IMR-90 (cell line): ENCODE measurements around the gene SMTNL1. TPM values are rescaled to one million over a fixed set of nuclear protein-coding genes. Genes with fewer than 3 reads are reported as not detected.

Source experiments
- ATAC-seq: fragments of 200-7000 bp; cut with Tn5 transposase; 2 replicates; pipeline ENCODE4 v1.9.1; 2020; ENCODE audit warnings: low read depth, mild to moderate bottlenecking, moderate library complexity
- BruUV-seq: library from RNA; stranded (reverse); fragments of 400-500 nt; replicated peaks from 2 replicates; lab custom pipeline; 2021; lab: Mats Ljungman, UMichigan
- CTCF ChIA-PET: fragments of 300-600 bp; formaldehyde crosslinking; extraction: SDS; loops from one replicate; lab custom pipeline; 2021; ENCODE audit warnings: antibody characterized with exemption; lab: Yijun Ruan, JAX
- POLR2A ChIA-PET: fragments of 300-600 bp; sonication (Branson Sonifier 250); formaldehyde crosslinking; loops from one replicate; lab custom pipeline; 2022; ENCODE audit warnings: antibody characterized with exemption; ENCODE audit not compliant: unreplicated experiment; lab: Charles Lee
- DNase-seq: peaks from one replicate; pipeline ENCODE4 v3.0.0; 2013
- H2AFZ ChIP-seq: replicated peaks from 2 replicates; pipeline ENCODE3; 2013; ENCODE audit warnings: low read length, mild to moderate bottlenecking; ENCODE audit not compliant: poor library complexity
- H2AK5ac ChIP-seq: 2 replicates; pipeline ENCODE4 v1.6.1; 2013; ENCODE audit warnings: low read depth, low read length, inconsistent platforms
- H2AK9ac ChIP-seq: replicated peaks from 2 replicates; pipeline ENCODE3; 2013; ENCODE audit warnings: mild to moderate bottlenecking, low read depth, low read length, moderate library complexity; ENCODE audit not compliant: poor library complexity
- H2BK120ac ChIP-seq: 2 replicates; pipeline ENCODE4 v1.6.1; 2013; ENCODE audit warnings: low read depth, low read length, inconsistent platforms
- H2BK15ac ChIP-seq: 3 replicates; pipeline ENCODE4 v1.6.1; 2013; ENCODE audit warnings: low read depth, low read length, inconsistent platforms
- H2BK20ac ChIP-seq: 2 replicates; pipeline ENCODE4 v1.6.1; 2013; ENCODE audit warnings: low read depth, mild to moderate bottlenecking, inconsistent platforms, low read length, moderate library complexity
- H2BK5ac ChIP-seq: 2 replicates; pipeline ENCODE4 v1.6.1; 2013; ENCODE audit warnings: mild to moderate bottlenecking, low read depth, low read length, inconsistent platforms; ENCODE audit not compliant: poor library complexity, severe bottlenecking
- H3K14ac ChIP-seq: replicated peaks from 2 replicates; pipeline ENCODE4 v1.6.1; 2013; ENCODE audit warnings: low read depth, low read length, inconsistent platforms
- H3K18ac ChIP-seq: 2 replicates; pipeline ENCODE4 v1.6.1; 2013; ENCODE audit warnings: low read depth, low read length, control low read depth
- H3K23ac ChIP-seq: 2 replicates; pipeline ENCODE4 v1.6.1; 2013; ENCODE audit warnings: low read depth, low read length, inconsistent platforms
- H3K27ac ChIP-seq: 2 replicates; pipeline ENCODE4 v1.5.1; 2013; ENCODE audit warnings: mild to moderate bottlenecking, control low read depth, low read length; ENCODE audit not compliant: insufficient read depth
- H3K27me3 ChIP-seq: 2 replicates; pipeline ENCODE4 v1.6.1; 2013; ENCODE audit warnings: low read length; ENCODE audit not compliant: control insufficient read depth, insufficient read depth
- H3K36me3 ChIP-seq: 2 replicates; pipeline ENCODE4 v1.6.1; 2013; ENCODE audit warnings: low read length, mixed read lengths; ENCODE audit not compliant: control insufficient read depth, insufficient read depth
- H3K4ac ChIP-seq: 2 replicates; pipeline ENCODE4 v1.6.1; 2013; ENCODE audit warnings: low read depth, low read length, inconsistent platforms
- H3K4me1 ChIP-seq: 2 replicates; pipeline ENCODE4 v1.6.1; 2013; ENCODE audit warnings: low read length, mixed read lengths; ENCODE audit not compliant: control insufficient read depth, insufficient read depth
- H3K4me2 ChIP-seq: 2 replicates; pipeline ENCODE4 v1.6.1; 2013; ENCODE audit warnings: low read depth, mild to moderate bottlenecking, control low read depth, low read length, moderate library complexity
- H3K4me3 ChIP-seq: 2 replicates; pipeline ENCODE4 v1.5.1; 2013; ENCODE audit warnings: low read depth, mild to moderate bottlenecking, control low read depth, low read length, moderate library complexity; ENCODE audit not compliant: insufficient read depth
- H3K56ac ChIP-seq: 2 replicates; pipeline ENCODE4 v1.6.1; 2013; ENCODE audit warnings: low read length, inconsistent platforms; ENCODE audit not compliant: insufficient read depth; ENCODE audit errors: extremely low read depth
- H3K79me1 ChIP-seq, 2 experiments: 2 replicates each; pipeline ENCODE4 v1.6.1; 2013; ENCODE audit warnings: low read length in 2 of 2, inconsistent platforms in 1 of 2, low read depth in 1 of 2
- H3K9ac ChIP-seq: 2 replicates; pipeline ENCODE4 v1.6.1; 2013; ENCODE audit warnings: low read depth, low read length, control low read depth
- H3K9me1 ChIP-seq: 2 replicates; pipeline ENCODE4 v1.6.1; 2013; ENCODE audit warnings: low read length, inconsistent platforms; ENCODE audit not compliant: insufficient read depth
- H3K9me3 ChIP-seq: 2 replicates; pipeline ENCODE4 v1.6.1; 2013; ENCODE audit warnings: low read length; ENCODE audit not compliant: control insufficient read depth, insufficient read depth
- H4K20me1 ChIP-seq: 2 replicates; pipeline ENCODE4 v1.6.1; 2013; ENCODE audit warnings: low read length, inconsistent platforms; ENCODE audit not compliant: insufficient read depth
- H4K5ac ChIP-seq: 2 replicates; pipeline ENCODE4 v1.6.1; 2013; ENCODE audit warnings: mild to moderate bottlenecking, low read depth, low read length, control low read depth
- H4K8ac ChIP-seq, 2 experiments: 2 replicates each; pipeline ENCODE4 v1.6.1; 2013; ENCODE audit warnings: low read depth in 2 of 2, low read length in 2 of 2, control low read depth in 1 of 2, inconsistent platforms in 1 of 2
- H4K91ac ChIP-seq: 2 replicates; pipeline ENCODE4 v1.6.1; 2013; ENCODE audit warnings: low read depth, low read length, inconsistent platforms; ENCODE audit not compliant: insufficient read depth
- CEBPB ChIP-seq: IDR thresholded peaks from 2 replicates; pipeline ENCODE4 v1.6.1; 2012; ENCODE audit warnings: low read depth, low read length, improper control_type of control experiment
- MAZ ChIP-seq: IDR thresholded peaks from 2 replicates; pipeline ENCODE4 v1.6.1; 2012; ENCODE audit warnings: low read depth, mild to moderate bottlenecking, low read length, improper control_type of control experiment, moderate library complexity, borderline replicate concordance
- RAD21 ChIP-seq: IDR thresholded peaks from 2 replicates; pipeline ENCODE4 v1.6.1; 2012; ENCODE audit warnings: low read length, improper control_type of control experiment
- SMC3 ChIP-seq: fragments of 150-350 bp; IDR thresholded peaks from 2 replicates; pipeline ENCODE4 v1.6.1; 2016; ENCODE audit warnings: low read depth, mild to moderate bottlenecking, antibody characterized with exemption, low read length, moderate library complexity
- WGBS, 2 experiments: methylation state at CpG; one replicate each; pipeline versions ENCODE4 v1.1.5 to v1.1.7; 2013; ENCODE audit warnings: missing lambda C conversion rate in 2 of 2; ENCODE audit not compliant: insufficient read length in 1 of 2; ENCODE audit errors: extremely low coverage in 2 of 2; 5-methylcytosine and 5-hydroxymethylcytosine counted together
- dilution Hi-C: fragments of 300-500 bp; cut with HindIII; formaldehyde crosslinking; loops from one replicate; pipeline ENCODE4 v1.14.3; 2018; ENCODE audit warnings: low sequenced_read_pairs; ENCODE audit not compliant: unreplicated experiment
- in situ Hi-C: fragments of 300-500 bp; cut with MboI; formaldehyde crosslinking; loops from 3 replicates; pipeline ENCODE4 v1.14.3; 2019; ENCODE audit warnings: low sequenced_read_pairs, inconsistent platforms, mixed read lengths
- intact Hi-C: fragments of 100-400 bp; cut with micrococcal nuclease; formaldehyde crosslinking; loops from 2 replicates; pipeline ENCODE4 v1.10.0; 2022
- polyA plus RNA-seq, 3 experiments: library from polyadenylated mRNA; depleted of rRNA; stranded (reverse); fragments of >200 nt; gene quantifications; 2 replicates each; pipeline ENCODE4 v1.2.3, GENCODE V29; 2012; ENCODE audit warnings: low replicate concordance in 1 of 3
- total RNA-seq: library from RNA; depleted of rRNA; stranded (reverse); fragments of >200 nt; gene quantifications from 2 replicates; pipeline ENCODE4 v1.2.3, GENCODE V29; 2012
- TF ChIP-seq, protein P1 (sequence below): fragments of 150-350 bp; IDR thresholded peaks from 2 replicates; pipeline ENCODE4 v1.6.1; 2016; ENCODE audit warnings: low read depth, mild to moderate bottlenecking, low read length, moderate library complexity, borderline replicate concordance
- TF ChIP-seq, protein P2 (sequence below): conservative IDR thresholded peaks from 2 replicates; pipeline ENCODE4 v1.5.1; 2012; ENCODE audit warnings: mild to moderate bottlenecking, low read depth, low read length, improper control_type of control experiment

The SMTNL1 gene
- total and polyA plus RNA-seq, 2 of the 4 experiments (the other 2 are of a cell fraction) = not detected

DNA sequence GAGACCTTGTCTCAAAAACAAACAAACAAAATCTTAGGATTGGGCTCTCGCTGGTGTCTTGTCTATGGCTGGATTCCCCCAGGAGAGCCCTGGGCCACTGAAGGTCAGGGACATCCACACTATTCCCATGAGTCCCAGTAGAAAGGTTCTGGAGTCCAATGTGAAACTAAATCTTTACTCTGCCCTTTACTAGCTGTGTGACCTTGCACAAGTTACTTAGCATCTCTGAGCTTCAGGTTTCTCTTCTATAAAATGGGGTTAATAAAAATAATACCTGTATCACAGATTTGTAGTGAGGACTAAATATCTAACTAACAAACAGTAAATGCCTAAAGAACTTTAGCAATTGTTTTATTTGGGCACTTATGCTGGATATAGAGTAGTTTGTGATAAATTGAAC lies 30.9 kb upstream of the SMTNL1 start:
- Histone ChIP-seq H2AFZ (no peak overlapping the region), H3K79me1 (peaks cover under 1 to 22% of the 10 kb centered on the region in 2 experiments; a peak in 3 of 4 replicates), H4K91ac (no peak overlapping the region), H3K4me3 (no peak overlapping the region), H3K4ac (no peak overlapping the region), H2BK15ac (no peak overlapping the region), H3K9ac (no peak overlapping the region), H3K4me2 (no peak overlapping the region), H3K9me3 (no peaks in the 10 kb centered on the region), H3K56ac (no peak overlapping the region), H4K20me1 (no peaks in the 10 kb centered on the region; the same call in 1 of the 2 replicates), H3K18ac (no peak overlapping the region), H3K9me1 (peaks cover 3% of the 10 kb centered on the region; the same call in 1 of the 2 replicates), H3K14ac (no peak overlapping the region), H4K5ac (no peak overlapping the region), H3K4me1 (peaks cover 6% of the 10 kb centered on the region; the same call in 1 of the 2 replicates), H4K8ac (no peak overlapping the region), H2AK9ac (no peak overlapping the region), H3K27me3 (no peaks in the 10 kb centered on the region), H2BK120ac (no peak overlapping the region), H3K27ac (no peak overlapping the region), H3K36me3 (peaks cover 14% of the 10 kb centered on the region), H2BK5ac (no peak overlapping the region), H3K23ac (no peak overlapping the region), H2BK20ac (no peak overlapping the region), H2AK5ac (no peak overlapping the region)
- intact Hi-C loops = no loop called here
- POLR2A ChIA-PET = no interaction called here
- WGBS, 2 experiments = no CpG with 5 or more reads among the region's 1 CpG
- in situ Hi-C loops = loop anchor here (25.0 kb wide), 1 partner anchor 669 kb away; no protein-coding TSS in a partner anchor
- no peak for TF ChIP-seq MAZ
- TF ChIP-seq, protein P1, sequence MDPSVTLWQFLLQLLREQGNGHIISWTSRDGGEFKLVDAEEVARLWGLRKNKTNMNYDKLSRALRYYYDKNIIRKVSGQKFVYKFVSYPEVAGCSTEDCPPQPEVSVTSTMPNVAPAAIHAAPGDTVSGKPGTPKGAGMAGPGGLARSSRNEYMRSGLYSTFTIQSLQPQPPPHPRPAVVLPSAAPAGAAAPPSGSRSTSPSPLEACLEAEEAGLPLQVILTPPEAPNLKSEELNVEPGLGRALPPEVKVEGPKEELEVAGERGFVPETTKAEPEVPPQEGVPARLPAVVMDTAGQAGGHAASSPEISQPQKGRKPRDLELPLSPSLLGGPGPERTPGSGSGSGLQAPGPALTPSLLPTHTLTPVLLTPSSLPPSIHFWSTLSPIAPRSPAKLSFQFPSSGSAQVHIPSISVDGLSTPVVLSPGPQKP = no peak
- TF ChIP-seq RAD21 = no peak
- TF ChIP-seq, protein P2, sequence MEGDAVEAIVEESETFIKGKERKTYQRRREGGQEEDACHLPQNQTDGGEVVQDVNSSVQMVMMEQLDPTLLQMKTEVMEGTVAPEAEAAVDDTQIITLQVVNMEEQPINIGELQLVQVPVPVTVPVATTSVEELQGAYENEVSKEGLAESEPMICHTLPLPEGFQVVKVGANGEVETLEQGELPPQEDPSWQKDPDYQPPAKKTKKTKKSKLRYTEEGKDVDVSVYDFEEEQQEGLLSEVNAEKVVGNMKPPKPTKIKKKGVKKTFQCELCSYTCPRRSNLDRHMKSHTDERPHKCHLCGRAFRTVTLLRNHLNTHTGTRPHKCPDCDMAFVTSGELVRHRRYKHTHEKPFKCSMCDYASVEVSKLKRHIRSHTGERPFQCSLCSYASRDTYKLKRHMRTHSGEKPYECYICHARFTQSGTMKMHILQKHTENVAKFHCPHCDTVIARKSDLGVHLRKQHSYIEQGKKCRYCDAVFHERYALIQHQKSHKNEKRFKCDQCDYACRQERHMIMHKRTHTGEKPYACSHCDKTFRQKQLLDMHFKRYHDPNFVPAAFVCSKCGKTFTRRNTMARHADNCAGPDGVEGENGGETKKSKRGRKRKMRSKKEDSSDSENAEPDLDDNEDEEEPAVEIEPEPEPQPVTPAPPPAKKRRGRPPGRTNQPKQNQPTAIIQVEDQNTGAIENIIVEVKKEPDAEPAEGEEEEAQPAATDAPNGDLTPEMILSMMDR = no peak
- no peak for TF ChIP-seq SMC3
- no peak for TF ChIP-seq CEBPB
- BruUV-seq = no TSS peak
- dilution Hi-C loops = no loop called here
- no peak for ATAC-seq
- CTCF ChIA-PET = interaction anchor here (1.3 to 3.1 kb wide), 2 partner anchors 13 kb away, joined by 3 to 12 read pairs; no protein-coding TSS in a partner anchor
- DNase-seq = no peak
